HG03097 (cell line): ENCODE measurements around the gene SLC9A9.
A peak's percentile ranks its signal among the peaks of the same experiment; 100 is the strongest.

Experiments
- ATAC-seq: cut with Tn5 transposase; IDR thresholded peaks from one replicate; pipeline ENCODE4 v1.9.1; 2021; ENCODE audit not compliant: unreplicated experiment, low FRiP score

The SLC9A9 gene

DNA sequence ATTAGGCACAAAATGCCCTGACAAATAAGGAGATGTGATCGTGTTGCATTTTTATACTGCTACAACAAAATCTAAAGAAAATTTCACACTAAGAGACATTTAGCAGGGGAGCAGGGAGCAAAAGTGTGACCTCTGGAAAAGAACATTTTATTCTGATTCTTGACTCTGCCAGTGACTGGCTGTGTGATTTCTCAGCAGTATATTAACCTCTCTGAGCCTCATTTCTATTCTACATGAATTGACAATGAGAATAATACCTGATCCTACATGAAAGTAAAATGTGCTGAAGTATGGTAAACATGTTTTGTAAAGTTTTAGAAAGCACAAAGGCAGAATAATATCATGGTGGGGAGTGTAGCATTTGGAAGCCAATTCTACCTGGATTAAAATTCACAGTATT, 273.3 kb downstream of the SLC9A9 start:
- no peak for ATAC-seq

DNA sequence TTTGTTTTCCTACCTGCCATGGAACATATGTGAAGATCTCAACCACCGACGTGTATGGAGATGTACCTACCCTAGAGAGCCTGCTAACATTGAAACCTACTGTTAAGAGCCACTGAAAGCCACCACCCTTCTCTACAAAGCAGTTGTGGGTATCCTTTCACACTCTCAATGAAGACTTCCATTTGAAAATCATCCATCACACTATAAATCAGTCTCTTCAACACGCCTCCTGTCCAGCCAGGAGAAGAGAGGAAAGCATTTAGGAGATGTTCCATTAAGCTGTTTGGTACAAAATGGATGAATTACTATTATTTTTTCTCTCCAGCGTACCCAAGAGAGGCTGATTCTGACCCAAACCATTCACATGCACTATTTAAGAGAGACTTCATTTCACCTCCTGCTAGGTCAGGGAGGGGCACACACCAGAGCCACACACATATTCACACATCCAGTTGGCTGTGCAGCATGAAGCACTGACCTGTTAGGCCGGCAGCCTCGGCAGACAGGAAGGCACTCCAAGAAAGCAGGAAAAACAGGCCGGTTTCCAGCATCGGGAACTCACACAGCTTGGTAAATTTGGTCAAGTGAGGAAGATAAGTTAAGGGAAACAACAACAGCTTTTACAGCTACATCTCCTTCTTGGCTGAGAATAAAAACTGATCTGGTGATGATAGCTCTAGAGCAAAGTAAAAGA, 274.5 kb downstream of the SLC9A9 start:
- ATAC-seq: no peak

DNA sequence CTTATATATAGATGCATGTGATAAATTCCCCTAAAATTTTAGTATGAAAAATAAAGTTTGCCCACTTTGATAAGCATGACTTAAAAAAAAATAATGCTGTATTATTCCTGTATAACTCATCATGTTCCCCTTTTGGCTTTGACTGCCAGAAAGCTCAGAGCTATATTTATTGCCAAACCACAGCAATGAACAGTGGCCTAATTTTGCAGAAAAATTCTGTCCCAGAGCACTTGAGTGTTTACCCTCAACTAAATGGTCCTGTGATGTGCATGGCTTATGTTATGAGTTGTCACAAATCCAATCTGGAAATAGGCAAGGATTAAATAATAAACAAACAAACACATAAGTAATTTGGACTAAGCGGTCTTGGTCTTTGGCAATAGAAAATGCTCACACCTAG, 276.7 kb downstream of the SLC9A9 start:
- no peak for ATAC-seq

DNA sequence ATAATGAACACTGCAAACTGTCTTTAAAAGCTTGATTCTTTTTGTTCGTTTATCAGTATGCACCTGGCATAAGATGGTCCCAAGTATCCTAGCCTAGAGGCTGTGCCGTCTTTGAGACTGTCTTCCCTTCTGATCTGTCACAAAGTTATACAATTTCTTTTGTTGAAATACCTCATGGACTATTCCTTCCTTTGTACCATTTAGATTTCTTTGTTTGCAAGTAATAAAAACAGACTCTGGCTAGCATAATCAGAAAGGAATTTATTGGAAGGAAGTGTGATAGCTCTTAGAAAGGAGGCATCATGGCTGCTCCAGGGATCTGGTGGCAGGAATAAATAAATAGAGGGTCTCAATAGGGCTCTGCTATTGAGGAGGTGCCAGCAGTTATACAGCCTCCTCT, 280.4 kb downstream of the SLC9A9 start:
- ATAC-seq: no peak

DNA sequence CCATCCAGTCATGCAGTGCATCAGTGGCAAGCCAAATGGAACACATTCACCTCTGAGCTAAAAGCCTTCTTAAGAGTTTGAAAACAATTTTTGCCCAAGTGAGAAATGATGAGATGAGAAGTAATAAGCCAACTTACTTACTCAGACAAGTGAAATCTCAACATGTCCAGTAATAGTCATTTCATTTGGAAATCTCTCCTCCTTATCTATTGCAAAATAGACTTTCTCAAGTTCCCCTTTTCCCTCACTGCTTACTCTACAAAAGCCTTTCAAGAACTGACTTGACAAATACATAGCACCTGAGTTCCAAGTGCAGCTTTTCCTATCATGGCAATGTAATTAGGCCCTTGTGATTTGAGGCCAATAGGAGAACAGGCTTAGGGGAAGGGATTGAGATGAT, 282.3 kb downstream of the SLC9A9 start:
- ATAC-seq: no peak

DNA sequence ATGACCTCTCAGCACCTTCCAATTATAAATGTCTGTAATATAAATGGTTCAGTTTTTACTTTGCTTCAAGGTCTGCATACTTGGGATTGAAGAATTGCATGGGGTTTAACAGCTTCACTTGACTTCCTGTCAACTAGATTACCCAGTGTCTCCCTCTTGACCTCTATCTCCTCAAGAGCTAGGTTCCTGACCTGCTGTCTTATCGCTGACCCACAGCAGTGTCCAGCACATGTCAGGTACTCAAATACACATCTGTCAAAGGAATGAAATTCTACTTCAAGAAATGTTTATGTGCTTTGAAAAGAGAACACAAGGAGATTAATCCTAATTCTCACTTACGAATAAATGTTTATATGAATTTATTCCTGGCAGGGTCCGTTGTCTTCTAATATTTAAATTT, 284.5 kb downstream of the SLC9A9 start:
- ATAC-seq: no peak

DNA sequence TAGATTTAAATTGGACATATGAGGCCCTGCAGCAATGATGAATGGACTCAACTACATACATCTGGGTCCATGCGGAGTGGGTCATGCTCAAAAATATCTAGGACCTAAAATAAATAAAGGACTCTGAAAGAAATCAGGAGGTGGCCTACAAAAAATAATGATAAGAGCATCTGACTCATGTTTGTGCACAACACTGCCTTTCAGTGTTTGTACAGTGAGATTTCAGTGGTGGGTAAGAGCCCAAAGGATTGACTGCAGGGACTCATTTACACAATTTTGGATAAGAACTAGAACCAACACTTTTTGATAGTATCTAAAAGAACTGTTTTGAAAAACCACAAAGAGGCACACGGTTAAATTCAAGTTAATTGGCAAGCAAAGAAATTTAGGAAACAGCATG, 285.5 kb downstream of the SLC9A9 start:
- no peak for ATAC-seq

DNA sequence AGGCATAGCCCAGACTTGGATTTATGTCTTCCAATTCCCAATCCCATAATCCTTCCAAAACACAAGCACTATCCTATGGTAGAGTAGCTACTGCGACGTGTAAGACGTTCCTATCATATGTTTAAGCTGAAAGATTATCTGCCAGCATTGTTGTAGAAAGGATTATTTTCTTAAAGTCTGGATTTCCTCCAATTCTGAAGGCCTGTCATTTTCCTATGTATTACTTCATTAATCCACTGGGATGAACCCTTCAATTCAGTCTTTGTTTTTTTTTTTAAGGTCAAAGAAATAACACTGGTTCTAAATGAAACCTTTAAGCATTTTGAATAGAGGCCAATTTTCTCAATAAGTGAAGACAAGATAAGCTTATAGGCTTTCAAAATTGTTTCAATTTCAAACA, 289.0 kb downstream of the SLC9A9 start:
- ATAC-seq: no peak

DNA sequence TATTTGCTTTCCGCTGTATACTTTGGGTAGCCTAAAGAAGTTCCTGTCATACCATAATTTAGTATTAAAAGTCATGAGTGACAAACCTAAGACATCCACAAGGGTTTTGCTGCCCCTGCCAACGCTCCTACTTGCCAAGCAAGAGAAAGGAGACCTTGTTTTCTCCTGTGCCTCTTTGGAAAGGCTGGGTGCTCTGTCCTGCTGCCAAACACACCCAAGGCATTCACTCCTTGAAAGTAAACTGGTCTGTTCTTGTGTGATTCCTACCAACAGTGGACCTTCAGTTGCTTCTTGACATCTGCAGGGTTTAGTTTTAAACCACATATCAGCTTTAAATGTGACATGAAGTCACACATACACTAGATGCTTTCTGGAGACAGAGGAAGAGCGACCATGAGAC, 295.4 kb downstream of the SLC9A9 start:
- ATAC-seq: no peak

DNA sequence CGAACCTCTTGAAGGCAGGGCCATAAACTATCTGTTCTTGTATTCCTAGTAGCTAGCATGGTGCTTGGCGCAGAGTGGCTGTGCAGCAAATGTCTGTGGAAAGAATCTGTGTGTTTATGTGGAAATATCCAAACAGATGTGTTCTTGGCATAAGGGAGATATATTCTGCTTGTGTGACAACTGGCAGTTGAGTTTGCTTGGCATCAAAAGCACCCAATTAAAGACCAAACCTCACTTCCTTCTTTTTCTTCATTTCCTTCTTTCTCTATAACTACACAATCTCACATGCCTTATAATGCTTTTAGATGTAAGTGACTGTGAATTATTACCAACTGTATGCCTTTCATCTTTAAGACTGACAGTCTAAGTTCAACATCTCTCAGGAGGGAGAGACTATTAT, 296.5 kb downstream of the SLC9A9 start:
- no peak for ATAC-seq

DNA sequence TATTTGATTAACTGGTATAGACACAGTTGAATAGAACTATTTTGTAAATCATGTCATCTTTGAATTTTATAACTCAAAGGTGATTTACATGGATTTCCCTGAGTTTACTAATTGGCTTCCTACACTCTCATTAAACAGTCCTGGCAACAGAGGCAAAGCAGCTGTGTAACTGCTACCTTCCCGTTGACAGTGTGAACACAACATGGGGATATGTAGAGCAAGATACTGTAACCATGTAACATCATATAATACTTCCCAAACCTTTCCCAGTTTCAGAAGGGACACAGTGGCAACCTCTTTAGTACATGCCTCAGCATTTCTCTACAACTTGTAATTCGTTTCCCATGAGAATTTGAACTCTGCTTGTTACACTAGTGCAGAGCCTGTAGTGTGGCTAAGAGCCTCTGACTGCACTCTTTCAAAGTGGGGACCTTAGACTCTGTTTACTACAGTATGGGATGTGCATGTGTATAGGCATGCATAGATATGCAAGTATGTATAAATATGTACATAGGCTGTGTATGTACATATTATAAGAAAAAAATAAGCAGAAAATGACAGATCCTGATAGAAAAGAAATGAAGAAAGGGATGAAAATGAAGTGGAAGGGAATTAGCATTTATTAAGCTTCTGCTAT, 299.3 kb downstream of the SLC9A9 start:
- ATAC-seq: no peak

DNA sequence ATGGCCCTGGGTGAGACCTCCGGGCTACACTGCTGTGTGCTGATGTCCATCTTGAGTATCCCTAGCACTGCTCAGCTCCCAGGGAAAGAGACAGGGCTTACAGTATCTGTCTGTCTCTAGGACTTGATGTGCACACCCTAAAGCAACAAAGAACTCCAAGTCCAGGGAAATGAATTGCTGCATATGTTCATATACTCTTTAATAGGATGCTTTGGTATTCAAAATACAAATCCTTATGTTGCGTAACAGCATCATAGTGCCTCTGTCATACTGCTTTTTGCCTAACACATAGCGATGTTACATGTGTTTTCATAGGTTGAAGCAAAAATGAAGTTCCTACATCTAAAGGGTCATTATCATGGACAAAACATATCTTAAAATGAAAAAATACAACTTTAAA, 299.9 kb downstream of the SLC9A9 start:
- ATAC-seq: no peak

DNA sequence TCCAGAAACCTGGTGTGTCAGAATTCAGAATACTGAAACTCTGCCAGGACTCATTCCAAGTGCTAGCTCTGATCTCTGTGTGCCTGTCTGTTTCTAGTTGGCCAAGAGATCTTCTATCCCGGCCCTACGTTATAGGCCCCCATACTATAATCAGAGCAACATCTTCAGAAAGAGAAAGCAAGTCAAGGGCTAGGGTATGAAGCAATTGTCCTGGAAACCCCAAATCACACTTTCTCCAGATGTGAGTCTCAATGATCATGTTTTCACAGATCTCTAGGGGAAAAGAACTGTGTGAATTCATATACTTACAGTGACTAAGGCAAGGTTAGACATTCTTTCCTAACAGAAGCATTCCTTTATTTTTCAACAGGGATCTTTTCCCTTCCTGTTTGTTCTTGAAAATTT, 309.7 kb downstream of the SLC9A9 start:
- no peak for ATAC-seq

DNA sequence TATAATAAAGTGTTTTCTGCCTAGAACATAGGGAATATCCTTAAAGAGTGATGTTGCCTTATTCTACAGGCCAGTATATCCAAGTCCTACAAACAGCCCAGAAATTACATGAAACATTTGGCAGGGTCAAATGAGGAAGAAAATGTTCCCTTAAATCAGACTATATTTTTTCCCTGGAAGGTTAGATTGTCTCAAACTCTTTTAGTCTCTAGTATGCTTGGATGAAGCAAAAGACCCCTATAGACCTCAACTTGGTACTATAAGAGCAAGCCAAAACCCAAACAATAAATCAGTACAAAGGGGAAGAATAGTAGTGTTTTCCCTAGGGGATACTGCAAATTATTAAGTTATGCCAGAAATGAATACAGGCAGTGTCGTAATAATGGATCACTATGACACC, 310.2 kb downstream of the SLC9A9 start:
- ATAC-seq: no peak

DNA sequence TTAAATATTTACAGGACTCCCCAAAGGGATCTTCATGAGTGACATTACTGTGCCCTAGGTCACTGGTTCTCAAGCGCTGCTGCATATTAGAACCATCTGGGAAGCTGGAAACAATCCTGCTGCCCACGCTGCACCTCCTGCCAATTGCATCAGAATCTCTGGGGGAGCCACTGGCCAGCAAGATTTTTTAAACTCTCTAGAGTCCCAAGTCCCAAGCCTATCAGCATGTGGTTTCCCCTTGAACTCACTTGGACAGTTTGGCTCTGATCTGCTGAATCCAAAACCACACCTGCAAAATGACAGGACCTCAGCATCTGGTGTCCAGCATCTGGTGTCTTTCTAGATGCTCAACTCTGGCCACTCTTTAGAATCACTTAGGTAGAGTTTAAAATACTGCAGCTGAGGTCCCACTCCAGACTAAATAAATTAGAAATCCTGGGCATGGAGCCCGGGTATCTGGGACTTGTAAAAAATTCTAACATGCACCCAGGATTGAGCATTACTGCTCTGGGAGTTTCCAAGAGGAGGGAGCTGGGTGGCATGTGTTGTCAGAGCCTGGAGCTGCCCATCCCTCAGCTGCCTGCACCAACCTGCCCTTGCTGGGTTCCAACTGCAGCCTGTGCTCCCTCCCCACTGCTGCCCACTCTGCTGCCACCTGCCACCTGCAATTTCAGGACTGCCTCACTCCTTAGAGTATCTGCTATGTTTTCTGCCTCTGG, 311.3 kb downstream of the SLC9A9 start:
- no peak for ATAC-seq

DNA sequence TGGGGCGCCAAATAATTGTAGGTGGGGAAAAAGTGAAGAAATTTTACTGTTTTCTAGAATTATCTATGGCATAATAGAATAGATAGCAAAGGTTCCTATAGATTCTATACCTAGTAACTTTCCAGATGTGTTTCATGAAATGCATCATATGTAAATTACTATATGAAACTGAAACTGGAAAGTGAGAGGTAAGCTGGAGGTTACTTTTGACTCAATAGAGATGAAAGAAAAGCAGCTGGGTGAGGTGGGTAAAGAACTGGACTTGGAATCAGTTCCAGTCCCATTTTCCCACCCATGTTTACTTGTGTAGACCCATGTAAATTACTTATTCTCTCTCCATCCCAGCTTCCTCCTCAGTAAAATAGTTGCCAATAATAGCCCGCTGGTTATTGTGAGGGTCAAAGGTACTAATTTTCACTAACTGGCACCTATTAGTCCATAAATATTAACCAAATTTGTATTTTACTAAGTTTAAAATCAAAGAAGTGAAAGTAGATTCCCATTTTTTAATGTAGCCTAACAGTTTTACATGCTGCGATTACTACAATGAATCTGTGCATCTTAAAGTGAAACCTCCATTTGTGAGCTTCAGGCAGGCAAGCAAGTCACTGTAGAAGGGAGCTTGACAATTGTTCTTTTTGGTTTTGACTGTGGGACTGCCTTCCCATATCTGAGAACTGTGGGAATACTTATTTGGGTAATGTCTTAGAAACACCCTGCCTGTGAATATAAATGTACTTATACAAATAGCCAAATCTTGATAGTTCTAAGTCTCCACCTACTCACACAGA, 312.1 kb downstream of the SLC9A9 start:
- peak; percentile 94 for ATAC-seq

DNA sequence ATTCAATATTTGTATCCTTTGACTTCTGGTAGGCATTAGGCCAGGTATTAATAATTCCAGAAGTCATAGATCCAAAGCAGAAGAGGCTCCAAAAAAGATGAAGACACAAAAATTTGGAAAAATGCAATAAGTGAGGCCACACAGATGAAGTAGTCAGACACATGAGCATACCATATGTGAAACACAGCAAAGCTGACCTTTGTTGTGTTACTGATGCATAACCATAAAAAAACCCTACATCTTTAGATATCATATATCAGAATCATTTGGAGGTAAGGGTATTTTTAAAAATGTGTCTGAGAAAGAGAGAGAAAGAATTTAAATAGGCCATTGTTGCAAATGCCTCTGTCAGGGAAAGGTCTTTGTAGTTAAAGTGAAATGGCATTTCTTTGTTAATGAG, 314.9 kb downstream of the SLC9A9 start:
- no peak for ATAC-seq

DNA sequence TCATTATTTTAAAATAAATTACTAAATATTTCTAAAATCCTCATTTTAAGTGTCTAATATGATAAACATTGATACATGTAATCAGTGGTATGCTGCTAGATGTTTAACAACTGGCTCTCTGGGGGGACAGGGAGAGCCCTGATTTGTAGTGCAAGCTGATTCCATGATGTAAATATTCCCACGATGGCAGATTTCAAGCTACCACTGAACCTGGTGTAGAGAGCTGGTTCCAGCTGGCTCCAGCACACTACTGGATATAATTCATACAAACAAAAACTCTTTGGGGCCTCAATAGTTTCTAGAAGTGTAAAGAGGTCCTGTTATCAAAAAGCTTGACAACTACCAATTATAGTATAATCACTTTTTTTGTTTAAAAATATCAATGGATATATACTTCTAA, 316.2 kb downstream of the SLC9A9 start:
- ATAC-seq: no peak

DNA sequence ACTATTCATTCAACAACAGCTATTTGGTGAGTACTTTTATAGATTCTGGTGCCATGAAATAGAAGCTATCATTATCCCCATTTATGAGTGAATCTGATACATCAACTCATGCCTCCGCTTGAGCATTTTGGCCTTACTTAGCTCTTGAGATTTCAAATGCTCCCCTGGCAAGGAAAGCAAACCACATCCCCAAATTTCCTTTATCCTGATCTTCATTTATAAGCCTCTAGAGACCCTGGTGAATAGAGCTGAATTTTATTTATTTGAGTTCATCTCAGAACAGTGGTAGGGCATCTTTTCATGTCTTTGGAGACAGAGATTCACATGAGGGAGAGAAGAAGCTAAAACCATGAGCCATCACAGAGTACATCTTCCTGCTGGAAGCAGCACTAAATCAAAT, 317.2 kb downstream of the SLC9A9 start:
- no peak for ATAC-seq

DNA sequence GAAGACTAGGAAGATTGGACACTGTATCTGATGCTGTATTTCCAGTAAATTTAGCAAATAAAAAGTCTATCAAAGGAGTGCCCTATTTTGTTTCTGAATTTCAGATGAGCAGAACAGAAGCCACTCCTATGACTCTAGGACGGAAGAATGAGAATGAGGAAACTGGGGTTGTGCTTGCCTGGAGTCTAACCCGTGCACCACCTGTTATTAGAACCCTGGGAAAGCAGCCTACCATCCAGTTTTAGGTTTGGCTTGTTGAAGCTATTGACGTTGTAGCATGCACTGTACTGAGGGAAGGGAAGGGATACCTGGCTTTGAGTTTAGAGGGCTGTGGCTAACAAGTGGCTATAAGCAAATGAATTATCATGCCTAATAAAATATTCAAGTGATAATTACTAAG, 318.5 kb downstream of the SLC9A9 start:
- ATAC-seq: no peak

DNA sequence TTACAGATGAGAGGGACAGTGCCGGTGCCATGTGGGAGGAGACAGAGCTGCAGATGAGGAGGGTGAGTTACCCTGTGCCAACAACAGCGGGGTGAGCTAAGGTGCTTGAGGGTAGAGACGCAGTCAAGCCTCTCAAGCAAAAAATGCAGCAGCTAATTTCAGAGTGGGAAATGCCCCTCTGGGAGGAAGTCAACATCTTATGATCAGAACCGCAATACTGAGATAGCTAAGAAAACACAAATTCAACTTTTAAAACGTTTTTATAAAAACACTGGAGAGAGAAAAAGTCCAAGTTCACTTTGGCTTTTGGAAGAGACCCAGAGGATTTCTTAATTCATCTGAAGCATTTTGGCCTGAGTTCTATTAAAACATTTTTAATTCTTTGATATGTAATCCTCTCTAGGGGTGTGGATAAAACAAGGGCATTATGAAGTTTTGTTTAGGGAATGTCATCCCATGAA, 319.2 kb downstream of the SLC9A9 start:
- peak; percentile 77 for ATAC-seq
